ENCODE results near the gene TEX2. TPM values are rescaled to one million over a fixed set of nuclear protein-coding genes. Genes with fewer than 3 reads are reported as not detected.

The TEX2 gene
- total RNA-seq, 2 experiments from 2014 or later = 12.0 to 12.8 TPM

GRCh38 chr17:64120159-64120810 is 142.8 kb downstream of the TEX2 start:
- Mint-ChIP-seq H3K27me3 (no peaks in the 10 kb centered on the region), H3K4me3 (no peak overlapping the region), H3K9me3 (no peaks in the 10 kb centered on the region), H3K27ac (no peak overlapping the region), H3K4me1 (peaks cover 15% of the 10 kb centered on the region), H3K36me3 (peaks cover 15% of the 10 kb centered on the region)
- ATAC-seq (ENCODE audit: low read depth) = no peak
- POLR2A ChIA-PET = interaction anchor here (0.6 kb wide), 1 partner anchor 159 kb away, joined by 3 read pairs; no protein-coding TSS in a partner anchor
- DNase-seq = no peak

DNA sequence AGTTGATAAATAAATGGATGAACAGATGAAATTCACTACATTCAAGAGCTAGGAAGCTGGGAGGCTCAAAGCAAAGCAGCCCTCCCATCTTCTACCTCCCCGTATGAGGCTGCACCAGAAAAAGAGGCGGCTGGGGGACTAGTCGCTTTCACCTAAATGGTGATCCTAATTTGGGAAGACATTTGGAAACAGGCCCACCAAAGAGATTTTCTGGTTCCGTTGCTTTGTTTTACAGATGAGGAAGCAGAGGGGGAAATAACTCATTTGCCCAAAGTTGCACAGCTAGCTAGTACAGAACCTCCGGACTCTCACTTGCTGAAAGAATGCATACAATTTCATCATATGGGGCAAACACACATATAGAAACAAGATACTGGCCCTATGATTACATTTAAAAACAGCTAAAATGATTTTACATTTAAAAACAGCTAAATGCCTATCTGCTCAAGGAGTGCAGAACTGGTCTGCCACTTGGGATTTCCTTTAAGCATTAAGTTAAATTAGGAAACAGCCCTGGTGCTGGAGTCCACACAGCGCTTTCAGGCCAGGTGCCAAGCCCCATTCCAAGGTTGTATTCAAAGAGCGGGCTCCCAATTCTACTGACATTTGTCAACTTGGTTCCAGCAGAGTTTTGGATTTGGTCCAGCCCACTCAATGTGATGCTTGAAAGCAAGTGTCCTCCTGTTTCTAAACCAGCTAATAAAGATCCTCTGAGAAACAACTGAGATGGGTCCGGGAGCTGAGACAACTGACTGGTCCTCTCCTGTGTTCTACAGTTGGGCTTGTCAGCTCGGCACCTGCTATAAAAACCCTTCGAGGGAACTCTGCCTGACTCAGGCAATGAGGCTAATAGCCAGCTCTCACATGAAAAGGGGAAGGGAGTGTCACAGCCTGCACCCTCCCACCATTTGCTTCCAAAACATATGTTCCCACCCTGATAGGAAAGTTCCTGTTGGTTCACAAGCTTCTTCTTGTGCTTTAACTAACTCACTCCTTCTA is 144.8 kb downstream of the TEX2 start:
- DNase-seq (no peak), ATAC-seq (ENCODE audit: low read depth) (no peak)
- Mint-ChIP-seq H3K9me3 (no peaks in the 10 kb centered on the region), H3K36me3 (peaks cover 9% of the 10 kb centered on the region), H3K4me3 (no peak overlapping the region), H3K27ac (no peak overlapping the region), H3K4me1 (peaks cover 15% of the 10 kb centered on the region), H3K27me3 (no peaks in the 10 kb centered on the region)
- POLR2A ChIA-PET = no interaction called here

- Mint-ChIP-seq H3K4me1 (peaks cover 12% of the 10 kb centered on the region), H3K36me3 (peaks cover 4% of the 10 kb centered on the region), H3K9me3 (no peaks in the 10 kb centered on the region), H3K27me3 (no peaks in the 10 kb centered on the region), H3K4me3 (no peak overlapping the region), H3K27ac (no peak overlapping the region)
- DNase-seq (no peak), ATAC-seq (ENCODE audit: low read depth) (no peak)
- POLR2A ChIA-PET = no interaction called here
These were observed 147.1 kb downstream of the TEX2 start for GRCh38 chr17:64115822-64116534.

GRCh38 chr17:64115043-64115698 is 147.9 kb downstream of the TEX2 start:
- Mint-ChIP-seq H3K36me3 (peaks cover 5% of the 10 kb centered on the region), H3K27me3 (no peaks in the 10 kb centered on the region), H3K27ac (no peak overlapping the region), H3K4me3 (no peak overlapping the region), H3K9me3 (no peaks in the 10 kb centered on the region), H3K4me1 (peaks cover 5% of the 10 kb centered on the region)
- no peak for ATAC-seq (ENCODE audit: low read depth)
- POLR2A ChIA-PET = no interaction called here
- DNase-seq = no peak

- H3K9me3 Mint-ChIP-seq = no peaks in the 10 kb centered on the region
- POLR2A ChIA-PET = interaction anchor here (0.8 to 1.1 kb wide), 2 partner anchors 17 to 33 kb away, joined by 3 to 4 read pairs; partner anchors contain the start of gene ERN1
- DNase-seq = no peak
- H3K36me3 Mint-ChIP-seq = peaks cover 5% of the 10 kb centered on the region
- peaks cover 4% of the 10 kb centered on the region for H3K4me1 Mint-ChIP-seq
- H3K27ac Mint-ChIP-seq = no peak overlapping the region
- H3K4me3 Mint-ChIP-seq = no peak overlapping the region
- ATAC-seq (ENCODE audit: low read depth) = no peak
- no peaks in the 10 kb centered on the region for H3K27me3 Mint-ChIP-seq
These were observed 150.1 kb downstream of the TEX2 start for GRCh38 chr17:64113006-64113405.

- ATAC-seq (ENCODE audit: low read depth) = no peak
- no peak for DNase-seq
- no peaks in the 10 kb centered on the region for H3K27me3 Mint-ChIP-seq
- peaks cover 5% of the 10 kb centered on the region for H3K4me1 Mint-ChIP-seq
- H3K9me3 Mint-ChIP-seq = no peaks in the 10 kb centered on the region
- POLR2A ChIA-PET = no interaction called here
- peaks cover 4% of the 10 kb centered on the region for H3K36me3 Mint-ChIP-seq
- no peak overlapping the region for H3K4me3 Mint-ChIP-seq
- H3K27ac Mint-ChIP-seq = no peak overlapping the region
These were observed 151.2 kb downstream of the TEX2 start for GRCh38 chr17:64111831-64112230.

DNA sequence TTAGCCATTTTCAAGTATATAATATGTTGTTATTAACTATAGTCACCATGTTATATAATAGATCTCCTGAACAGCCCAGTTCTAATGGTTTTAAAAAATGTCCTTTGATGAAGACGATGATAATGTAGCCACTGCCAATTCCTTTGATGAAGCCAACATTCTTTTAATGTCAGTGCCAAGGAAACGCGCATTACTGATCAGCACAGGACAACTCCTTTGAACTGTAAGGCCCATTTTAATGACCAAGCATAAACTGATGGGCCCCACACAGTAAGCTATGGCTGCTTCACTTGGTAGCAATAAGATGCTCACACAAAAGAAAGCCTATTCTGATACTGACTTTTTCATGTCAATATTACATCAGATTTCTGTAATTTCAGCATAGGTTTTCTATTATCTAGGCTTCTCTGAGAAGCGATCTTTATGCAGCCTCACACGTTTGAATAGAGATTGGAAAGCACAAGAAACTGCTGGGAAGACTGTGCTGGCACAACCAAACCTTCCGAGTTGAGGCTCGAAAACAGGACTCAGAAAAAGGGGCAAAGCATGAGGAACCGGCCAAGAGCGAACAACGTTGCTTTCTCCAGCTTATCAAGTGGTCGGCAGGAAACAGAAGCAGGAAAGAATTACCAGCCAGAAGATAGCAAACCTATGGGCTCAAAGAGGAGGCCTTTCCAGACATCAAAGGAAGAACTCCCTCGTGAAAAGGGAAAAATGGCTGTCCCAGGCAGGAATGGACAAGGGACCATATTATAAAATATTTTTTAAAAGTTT is 152.5 kb downstream of the TEX2 start:
- Mint-ChIP-seq H3K36me3 (peaks cover 4% of the 10 kb centered on the region), H3K27ac (no peak overlapping the region), H3K4me1 (peaks cover 9% of the 10 kb centered on the region), H3K27me3 (no peaks in the 10 kb centered on the region), H3K4me3 (no peak overlapping the region), H3K9me3 (no peaks in the 10 kb centered on the region)
- DNase-seq (no peak), ATAC-seq (ENCODE audit: low read depth) (no peak)
- POLR2A ChIA-PET = no interaction called here

DNA sequence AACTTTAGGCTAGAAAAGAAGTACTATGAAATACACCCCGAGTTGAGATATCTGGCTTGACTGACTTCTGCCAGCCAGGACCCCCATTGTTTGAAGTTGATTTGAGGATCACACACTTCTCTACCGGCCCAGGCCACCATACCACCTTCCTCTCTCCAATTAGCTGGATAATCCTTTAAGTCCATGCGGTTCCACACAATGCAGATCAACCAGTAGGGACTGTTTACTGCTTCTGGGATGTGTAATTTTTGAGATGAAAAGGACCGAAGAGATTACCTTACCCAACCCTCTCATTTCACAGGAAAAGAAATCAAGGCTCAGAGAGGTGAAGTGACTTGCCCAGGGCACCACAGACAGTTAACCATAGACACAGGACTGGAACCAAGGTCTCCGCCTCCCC is 153.7 kb downstream of the TEX2 start:
- H3K27ac Mint-ChIP-seq = no peak overlapping the region
- H3K4me3 Mint-ChIP-seq = no peak overlapping the region
- H3K36me3 Mint-ChIP-seq = peaks cover 4% of the 10 kb centered on the region
- H3K27me3 Mint-ChIP-seq = no peaks in the 10 kb centered on the region
- peaks cover 9% of the 10 kb centered on the region for H3K4me1 Mint-ChIP-seq
- POLR2A ChIA-PET = no interaction called here
- H3K9me3 Mint-ChIP-seq = no peaks in the 10 kb centered on the region
- ATAC-seq (ENCODE audit: low read depth) = no peak
- no peak for DNase-seq

GRCh38 chr17:64107500-64108236 is 155.4 kb downstream of the TEX2 start:
- ATAC-seq (ENCODE audit: low read depth) = no peak
- H3K4me3 Mint-ChIP-seq = no peak overlapping the region
- peaks cover 2% of the 10 kb centered on the region for H3K36me3 Mint-ChIP-seq
- no peak overlapping the region for H3K27ac Mint-ChIP-seq
- DNase-seq = no peak
- H3K9me3 Mint-ChIP-seq = no peaks in the 10 kb centered on the region
- POLR2A ChIA-PET = no interaction called here
- no peaks in the 10 kb centered on the region for H3K27me3 Mint-ChIP-seq
- peaks cover 15% of the 10 kb centered on the region for H3K4me1 Mint-ChIP-seq

DNA sequence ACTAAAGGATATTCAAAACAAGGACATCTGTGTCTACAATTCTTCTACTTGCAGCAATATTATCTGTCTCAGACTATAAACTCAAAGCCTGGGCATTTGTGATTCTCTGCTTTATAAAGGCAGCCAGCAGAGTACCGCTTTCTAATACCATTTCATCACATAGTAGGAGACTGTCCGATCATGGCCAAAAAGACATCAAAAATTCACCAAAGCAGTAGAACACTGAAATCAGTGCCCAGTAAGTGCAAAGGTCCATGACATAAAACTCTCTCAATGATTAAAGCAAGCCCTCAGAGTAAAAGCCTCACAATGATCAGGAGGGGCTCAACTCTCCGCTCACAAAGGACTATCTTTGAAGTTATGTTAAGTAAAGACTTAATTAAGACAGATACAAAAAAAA is 156.1 kb downstream of the TEX2 start:
- Mint-ChIP-seq H3K27ac (no peak overlapping the region), H3K36me3 (peaks cover 2% of the 10 kb centered on the region), H3K4me1 (peaks cover 15% of the 10 kb centered on the region), H3K27me3 (no peaks in the 10 kb centered on the region), H3K9me3 (no peaks in the 10 kb centered on the region), H3K4me3 (no peak overlapping the region)
- POLR2A ChIA-PET = no interaction called here
- DNase-seq = no peak
- no peak for ATAC-seq (ENCODE audit: low read depth)

DNA sequence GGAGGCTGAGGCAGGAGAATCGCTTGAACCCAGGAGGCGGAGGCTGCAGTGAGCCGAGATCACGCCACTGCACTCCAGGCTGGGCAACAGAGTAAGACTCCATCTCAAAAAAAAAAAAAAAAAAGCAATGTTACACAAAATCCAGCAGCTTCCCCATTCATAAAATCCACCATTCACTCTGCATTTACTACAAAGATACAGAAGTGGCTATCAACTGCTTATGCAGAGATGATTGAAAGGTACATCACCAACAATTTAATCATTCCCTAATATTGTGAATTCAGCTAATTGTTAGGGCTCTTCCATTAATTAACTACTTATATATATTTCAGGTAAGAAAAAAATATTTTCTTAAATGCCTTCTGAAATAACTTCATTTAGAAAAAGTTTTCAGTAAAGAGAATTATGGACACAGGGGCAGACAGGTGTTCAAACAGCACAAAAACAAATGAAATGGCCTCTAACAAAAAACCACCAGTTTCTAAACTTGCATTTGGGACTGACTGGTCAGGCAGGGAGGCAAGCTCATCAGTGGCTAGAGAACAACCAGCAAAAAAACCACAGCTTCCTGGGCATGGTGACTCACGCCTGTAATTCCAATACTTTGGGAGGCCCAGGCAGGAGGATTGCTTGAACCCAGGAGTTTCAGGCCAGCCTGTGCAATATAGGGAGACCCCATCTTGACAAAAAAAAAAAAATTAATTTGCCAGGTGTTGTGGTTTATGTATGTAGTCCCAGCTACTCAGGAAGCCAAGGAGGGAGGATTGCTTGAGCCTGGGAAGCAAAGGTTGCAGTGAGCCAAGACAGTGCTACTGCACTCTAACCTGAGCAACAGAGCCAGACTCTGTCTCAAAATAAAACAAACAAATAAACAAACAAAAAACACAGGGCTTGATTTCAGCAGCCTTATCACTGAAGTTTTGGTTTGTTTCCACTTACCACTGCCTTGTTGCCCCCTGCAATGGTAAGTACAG is 159.4 kb downstream of the TEX2 start:
- Mint-ChIP-seq H3K9me3 (no peaks in the 10 kb centered on the region), H3K4me1 (peaks cover 19% of the 10 kb centered on the region), H3K4me3 (no peak overlapping the region), H3K27me3 (no peaks in the 10 kb centered on the region), H3K36me3 (peaks cover 2% of the 10 kb centered on the region), H3K27ac (no peak overlapping the region)
- POLR2A ChIA-PET = no interaction called here
- ATAC-seq (ENCODE audit: low read depth) = no peak
- DNase-seq = no peak

Data from activated naive CD8-positive, alpha-beta T cell treated with anti-CD3 and anti-CD28 coated beads, Interleukin-2, amount 10 ng/mL, durations not matched to agents 7 days and 5 days (primary cell).